Immature natural killer cell (primary cell): Measurements from ENCODE around the gene MAP2K7. TPM values are rescaled to one million over a fixed set of nuclear protein-coding genes. Genes with fewer than 3 reads are reported as not detected.
A peak's percentile ranks its signal among the peaks of the same experiment; 100 is the strongest.

Source experiments
- DNase-seq, 3 donors: peaks; one replicate each; pipeline ENCODE4 v3.0.0; 2022; ENCODE audit warnings: mixed read lengths in 1 of 3
- H3K27ac Mint-ChIP-seq, 6 donors: one replicate each; pipeline ENCODE4 v1.8.0; 2020; ENCODE audit warnings: mixed read lengths in 6 of 6, mild to moderate bottlenecking in 5 of 6, inconsistent platforms in 4 of 6, moderate library complexity in 3 of 6
- H3K27me3 Mint-ChIP-seq, 3 donors: one replicate each; pipeline ENCODE4 v1.8.0; 2020 to 2021; ENCODE audit warnings: low read depth in 3 of 3, mild to moderate bottlenecking in 3 of 3, mixed read lengths in 3 of 3, moderate library complexity in 3 of 3, inconsistent platforms in 1 of 3
- H3K36me3 Mint-ChIP-seq, 3 donors: one replicate each; pipeline ENCODE4 v1.8.0; 2020; ENCODE audit warnings: mixed read lengths in 3 of 3, inconsistent platforms in 2 of 3, mild to moderate bottlenecking in 2 of 3
- H3K4me1 Mint-ChIP-seq, 2 donors: one replicate each; pipeline ENCODE4 v1.8.0; 2020; ENCODE audit warnings: inconsistent platforms in 2 of 2, mild to moderate bottlenecking in 2 of 2, mixed read lengths in 2 of 2, moderate library complexity in 1 of 2
- H3K4me3 Mint-ChIP-seq, 5 donors: one replicate each; pipeline ENCODE4 v1.8.0; 2020; ENCODE audit warnings: mild to moderate bottlenecking in 5 of 5, mixed read lengths in 5 of 5, inconsistent platforms in 3 of 5, moderate library complexity in 3 of 5
- H3K9me3 Mint-ChIP-seq, 6 donors: one replicate each; pipeline ENCODE4 v1.8.0; 2020; ENCODE audit warnings: mild to moderate bottlenecking in 6 of 6, mixed read lengths in 6 of 6, inconsistent platforms in 4 of 6, moderate library complexity in 3 of 6
- polyA plus RNA-seq, 3 donors: library from polyadenylated mRNA; unstranded; fragments of 300-500 nt; fragmentation: Illumina TruSeq; gene quantifications; one replicate each; pipeline ENCODE4 v1.2.3, GENCODE V29; 2021

Gene MAP2K7
- polyA plus RNA-seq, 3 donors from 2014 or later: 2.0 to 4.4 (median 2.7) TPM

- H3K27me3 Mint-ChIP-seq: peaks cover 0 to 2% (median 1%) of the 10 kb centered on the region in 3 donors
- no peak for DNase-seq
- peaks cover 5% of the 10 kb centered on the region in 2 donors for H3K4me1 Mint-ChIP-seq
- peak overlapping the region in 1 of 6 donors; percentile 67 for H3K27ac Mint-ChIP-seq
- peaks cover 3 to 14% (median 3%) of the 10 kb centered on the region in 3 donors for H3K36me3 Mint-ChIP-seq
- H3K4me3 Mint-ChIP-seq: no peak overlapping the region
- H3K9me3 Mint-ChIP-seq: no peaks in the 10 kb centered on the region
Measured at GRCh38 chr19:7933828-7934725, 30.4 kb downstream of the MAP2K7 start.

- Mint-ChIP-seq H3K4me3 (no peak overlapping the region), H3K36me3 (peaks cover 3 to 14% (median 3%) of the 10 kb centered on the region in 3 donors), H3K9me3 (no peaks in the 10 kb centered on the region), H3K4me1 (peaks cover 3 to 6% of the 10 kb centered on the region in 2 donors), H3K27ac (no peak overlapping the region), H3K27me3 (peaks cover 0 to 2% (median 1%) of the 10 kb centered on the region in 3 donors)
- no peak for DNase-seq
Measured at GRCh38 chr19:7934766-7935165, 31.1 kb downstream of the MAP2K7 start.

GRCh38 chr19:7940841-7941240 is 37.2 kb downstream of the MAP2K7 start:
- H3K27me3 Mint-ChIP-seq: peaks cover 10 to 12% (median 11%) of the 10 kb centered on the region in 3 donors
- DNase-seq: no peak
- H3K4me3 Mint-ChIP-seq: peak overlapping the region in 2 of 5 donors; percentile 3 to 50
- peaks cover 30 to 37% of the 10 kb centered on the region in 2 donors for H3K4me1 Mint-ChIP-seq
- H3K9me3 Mint-ChIP-seq: no peaks in the 10 kb centered on the region
- no peak overlapping the region for H3K27ac Mint-ChIP-seq
- H3K36me3 Mint-ChIP-seq: peaks cover 3 to 17% (median 9%) of the 10 kb centered on the region in 3 donors

- Mint-ChIP-seq H3K27me3 (peaks cover 10 to 12% (median 11%) of the 10 kb centered on the region in 3 donors), H3K36me3 (peaks cover 3 to 12% (median 9%) of the 10 kb centered on the region in 3 donors), H3K9me3 (no peaks in the 10 kb centered on the region), H3K27ac (peak overlapping the region; percentile 55 to 98 (median 72)), H3K4me1 (peaks cover 30 to 37% of the 10 kb centered on the region in 2 donors), H3K4me3 (peak overlapping the region; percentile 21 to 92 (median 89))
- no peak for DNase-seq
Measured at GRCh38 chr19:7941895-7942596, 38.4 kb downstream of the MAP2K7 start.

- Mint-ChIP-seq H3K4me3 (peak overlapping the region; percentile 89 to 94 (median 92)), H3K36me3 (peaks cover 3 to 12% (median 9%) of the 10 kb centered on the region in 3 donors), H3K9me3 (no peaks in the 10 kb centered on the region), H3K4me1 (peaks cover 30 to 37% of the 10 kb centered on the region in 2 donors), H3K27ac (peak overlapping the region; percentile 94 to 98 (median 98)), H3K27me3 (peaks cover 10 to 12% (median 11%) of the 10 kb centered on the region in 3 donors)
- DNase-seq: no peak
Measured at GRCh38 chr19:7942981-7943443, 39.3 kb downstream of the MAP2K7 start.

GRCh38 chr19:7943444-7944176 is 39.9 kb downstream of the MAP2K7 start, which contains the start of gene TIMM44:
Gene TIMM44, minus strand, starts transcription at chr19:7943666. Its CDS starts 15 bp downstream, at chr19:7943651.
- Mint-ChIP-seq H3K9me3 (no peaks in the 10 kb centered on the region), H3K36me3 (peaks cover 3 to 12% (median 9%) of the 10 kb centered on the region in 3 donors), H3K4me3 (peak within 1 kb of the TSS; percentile 89 to 94 (median 92)), H3K27me3 (peaks cover 10 to 12% (median 11%) of the 10 kb centered on the region in 3 donors), H3K27ac (peak within 1 kb of the TSS; percentile 94 to 98 (median 98)), H3K4me1 (peaks cover 30 to 37% of the 10 kb centered on the region in 2 donors)
- DNase-seq: peak; percentile 99

- Mint-ChIP-seq H3K27me3 (peaks cover 10 to 12% (median 11%) of the 10 kb centered on the region in 3 donors), H3K4me1 (peaks cover 27 to 31% of the 10 kb centered on the region in 2 donors), H3K27ac (peak overlapping the region; percentile 94 to 98 (median 98)), H3K36me3 (peaks cover 0 to 7% (median 6%) of the 10 kb centered on the region in 3 donors), H3K9me3 (no peaks in the 10 kb centered on the region), H3K4me3 (peak overlapping the region; percentile 89 to 94 (median 92))
- DNase-seq: peak; percentile 77 to 82 (median 81)
Measured at GRCh38 chr19:7944177-7944761, 40.6 kb downstream of the MAP2K7 start.

GRCh38 chr19:7947939-7948338 is 44.3 kb downstream of the MAP2K7 start:
- Mint-ChIP-seq H3K27ac (no peak overlapping the region), H3K4me1 (peaks cover 13 to 17% of the 10 kb centered on the region in 2 donors), H3K9me3 (no peaks in the 10 kb centered on the region), H3K36me3 (no peaks in the 10 kb centered on the region), H3K4me3 (no peak overlapping the region), H3K27me3 (peaks cover 10 to 13% (median 13%) of the 10 kb centered on the region in 3 donors)
- DNase-seq: no peak

GRCh38 chr19:7953060-7953459 is 49.4 kb downstream of the MAP2K7 start:
- DNase-seq: no peak
- no peak overlapping the region for H3K27ac Mint-ChIP-seq
- H3K9me3 Mint-ChIP-seq: no peaks in the 10 kb centered on the region
- H3K27me3 Mint-ChIP-seq: peaks cover 0 to 9% (median 3%) of the 10 kb centered on the region in 3 donors
- H3K4me3 Mint-ChIP-seq: no peak overlapping the region
- no peaks in the 10 kb centered on the region for H3K4me1 Mint-ChIP-seq
- H3K36me3 Mint-ChIP-seq: no peaks in the 10 kb centered on the region

- H3K27me3 Mint-ChIP-seq: peaks cover 0 to 9% (median 3%) of the 10 kb centered on the region in 3 donors
- no peak for DNase-seq
- H3K27ac Mint-ChIP-seq: no peak overlapping the region
- H3K36me3 Mint-ChIP-seq: no peaks in the 10 kb centered on the region
- H3K4me3 Mint-ChIP-seq: no peak overlapping the region
- peaks cover 0 to 3% of the 10 kb centered on the region in 2 donors for H3K4me1 Mint-ChIP-seq
- no peaks in the 10 kb centered on the region for H3K9me3 Mint-ChIP-seq
Measured at GRCh38 chr19:7953576-7953975, 49.9 kb downstream of the MAP2K7 start.

GRCh38 chr19:7955696-7956095 is 52.0 kb downstream of the MAP2K7 start:
- no peak overlapping the region for H3K27ac Mint-ChIP-seq
- no peak for DNase-seq
- peaks cover 1 to 15% of the 10 kb centered on the region in 2 donors for H3K4me1 Mint-ChIP-seq
- H3K36me3 Mint-ChIP-seq: no peaks in the 10 kb centered on the region
- H3K27me3 Mint-ChIP-seq: peaks cover 0 to 8% (median 1%) of the 10 kb centered on the region in 3 donors
- no peak overlapping the region for H3K4me3 Mint-ChIP-seq
- H3K9me3 Mint-ChIP-seq: no peaks in the 10 kb centered on the region

GRCh38 chr19:7959211-7959610 is 55.5 kb downstream of the MAP2K7 start:
- H3K27me3 Mint-ChIP-seq: peaks cover 0 to 3% (median 2%) of the 10 kb centered on the region in 3 donors

More at GRCh38 chr19:7959211-7959610, 55.5 kb downstream of the MAP2K7 start:
- H3K4me3 Mint-ChIP-seq: no peak overlapping the region
- no peaks in the 10 kb centered on the region for H3K9me3 Mint-ChIP-seq
- peaks cover 1 to 15% of the 10 kb centered on the region in 2 donors for H3K4me1 Mint-ChIP-seq
- H3K27ac Mint-ChIP-seq: peak overlapping the region in 1 of 6 donors; percentile 7
- H3K36me3 Mint-ChIP-seq: peaks cover 0 to 11% (median 6%) of the 10 kb centered on the region in 3 donors
- DNase-seq: no peak
